ENCODE results near the gene CEP104. TPM values are rescaled to one million over a fixed set of nuclear protein-coding genes. Genes with fewer than 3 reads are reported as not detected.

CEP104 gene
- total RNA-seq, 4 donors from 2014 or later, result 26.0 to 41.6 (median 30.8) TPM

- no peak for DNase-seq
- Histone ChIP-seq H3K36me3 (peaks cover 22 to 41% of the 10 kb centered on the region in 2 donors), H3K9me3 (no peaks in the 10 kb centered on the region), H3K4me3 (replicated peaks in 1 of 3) (no peak overlapping the region), H3K27ac (no peak overlapping the region), H3K27me3 (no peaks in the 10 kb centered on the region), H3K4me1 (no peaks in the 10 kb centered on the region)
- intact Hi-C loops (cut with DNase I), result no loop called here
- no peak for TF ChIP-seq CTCF (IDR thresholded peaks at IDR 0.05)
- TF ChIP-seq POLR2A (IDR thresholded peaks at IDR 0.05), result no peak
- 87 to 91% methylated on average over 7 of the region's 7 CpGs for WGBS, 2 donors
Measured at GRCh38 chr1:3885611-3886010, 28.6 kb upstream of the CEP104 start.

GRCh38 chr1:3884966-3885365, 28.0 kb upstream of the CEP104 start:
- no peak overlapping the region for H3K27ac ChIP-seq
- H3K9me3 ChIP-seq, result no peaks in the 10 kb centered on the region
- peaks cover 19 to 34% of the 10 kb centered on the region in 2 donors for H3K36me3 ChIP-seq
- H3K4me1 ChIP-seq, result no peaks in the 10 kb centered on the region
- H3K27me3 ChIP-seq, result no peaks in the 10 kb centered on the region
- no peak for DNase-seq
- intact Hi-C loops (cut with DNase I), result no loop called here
- no peak for TF ChIP-seq POLR2A (IDR thresholded peaks at IDR 0.05)
- TF ChIP-seq CTCF (IDR thresholded peaks at IDR 0.05), result no peak
- 88 to 93% methylated on average over 13 of the region's 13 CpGs for WGBS, 2 donors
- no peak overlapping the region for H3K4me3 ChIP-seq (replicated peaks in 1 of 3)

- no peaks in the 10 kb centered on the region for H3K4me1 ChIP-seq
- no peak overlapping the region for H3K4me3 ChIP-seq (replicated peaks in 1 of 3)
- H3K27ac ChIP-seq, result no peak overlapping the region
- peaks cover 16 to 35% of the 10 kb centered on the region in 2 donors for H3K36me3 ChIP-seq
- no peaks in the 10 kb centered on the region for H3K27me3 ChIP-seq
- no peak for TF ChIP-seq CTCF (IDR thresholded peaks at IDR 0.05)
- no peak for TF ChIP-seq POLR2A (IDR thresholded peaks at IDR 0.05)
- no peak for DNase-seq
- H3K9me3 ChIP-seq, result no peaks in the 10 kb centered on the region
- WGBS, 2 donors, result 95 to 96% methylated on average over 18 of the region's 18 CpGs
- intact Hi-C loops (cut with DNase I), result no loop called here
Measured at GRCh38 chr1:3883194-3883925, 26.3 kb upstream of the CEP104 start.

- DNase-seq, result no peak
- Histone ChIP-seq H3K4me3 (replicated peaks in 1 of 3) (no peak overlapping the region), H3K27ac (no peak overlapping the region), H3K9me3 (no peaks in the 10 kb centered on the region), H3K36me3 (peaks cover 9 to 28% of the 10 kb centered on the region in 2 donors), H3K27me3 (no peaks in the 10 kb centered on the region), H3K4me1 (no peaks in the 10 kb centered on the region)
- TF ChIP-seq POLR2A (IDR thresholded peaks at IDR 0.05), result no peak
- TF ChIP-seq CTCF (IDR thresholded peaks at IDR 0.05), result no peak
- intact Hi-C loops (cut with DNase I), result no loop called here
- WGBS, 2 donors, result 93 to 97% methylated on average over 3 to 5 of the region's 5 CpGs
Measured at GRCh38 chr1:3881193-3881480, 24.1 kb upstream of the CEP104 start.

GRCh38 chr1:3880429-3881192, 23.6 kb upstream of the CEP104 start:
- peaks cover 5 to 28% of the 10 kb centered on the region in 2 donors for H3K36me3 ChIP-seq

More at GRCh38 chr1:3880429-3881192, 23.6 kb upstream of the CEP104 start:
- Histone ChIP-seq H3K4me1 (no peaks in the 10 kb centered on the region), H3K27ac (no peak overlapping the region), H3K9me3 (no peaks in the 10 kb centered on the region), H3K4me3 (replicated peaks in 1 of 3) (no peak overlapping the region), H3K27me3 (no peaks in the 10 kb centered on the region)
- intact Hi-C loops (cut with DNase I), result no loop called here
- TF ChIP-seq POLR2A (IDR thresholded peaks at IDR 0.05), result no peak
- DNase-seq, result no peak
- 91 to 95% methylated on average over 14 to 19 of the region's 20 CpGs for WGBS, 2 donors
